ENCODE data around the gene RASA4.
"Not testable (repeated sequence)": the region's sequence is repeated elsewhere in the genome, so short reads cannot be mapped to it uniquely, and the experiment has no call there.

RASA4 gene

GRCh38 chr7:102615930-102616329 lies 626 bp downstream of the RASA4 start:
- H3K4me3 ChIP-seq (ENCODE audit: low read length); H3K4me1 ChIP-seq (ENCODE audit: control insufficient read depth, insufficient read depth, low read length); H3K9me3 ChIP-seq (ENCODE audit: control insufficient read depth, low read length); H3K9ac ChIP-seq (ENCODE audit: low read length); H3K36me3 ChIP-seq (ENCODE audit: control insufficient read depth, insufficient read depth, low read length); H3K27me3 ChIP-seq (ENCODE audit: control insufficient read depth, insufficient read depth, low read length): not testable (repeated sequence)

DNA sequence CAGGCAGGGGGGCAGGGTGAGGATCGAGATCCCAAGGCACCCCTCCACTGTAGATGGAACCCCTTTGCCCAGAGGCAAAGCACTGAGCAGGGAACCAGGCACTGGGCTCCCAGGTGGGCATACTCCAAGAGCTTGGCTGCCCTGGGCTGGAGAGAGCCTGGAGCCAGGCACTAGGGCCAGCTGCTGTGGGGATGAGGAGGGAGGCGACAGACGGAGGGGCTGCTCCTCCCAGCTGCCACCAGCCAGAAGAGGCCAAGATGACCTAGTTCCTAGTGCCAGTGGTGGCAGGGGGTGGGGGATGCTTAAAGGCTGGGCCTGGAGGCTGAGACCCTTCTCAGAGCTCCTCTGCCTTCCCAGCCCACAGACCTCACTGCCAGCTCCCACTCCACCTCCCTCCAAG lies 1.7 kb downstream of the RASA4 start:
- H3K9ac ChIP-seq (ENCODE audit: low read length); H3K36me3 ChIP-seq (ENCODE audit: control insufficient read depth, insufficient read depth, low read length); H3K27me3 ChIP-seq (ENCODE audit: control insufficient read depth, insufficient read depth, low read length); H3K4me1 ChIP-seq (ENCODE audit: control insufficient read depth, insufficient read depth, low read length); H3K4me3 ChIP-seq (ENCODE audit: low read length); H3K9me3 ChIP-seq (ENCODE audit: control insufficient read depth, low read length): not testable (repeated sequence)

GRCh38 chr7:102614346-102614697 lies 2.2 kb downstream of the RASA4 start:
- not testable (repeated sequence) for H3K4me1 ChIP-seq (ENCODE audit: control insufficient read depth, insufficient read depth, low read length); H3K4me3 ChIP-seq (ENCODE audit: low read length); H3K9me3 ChIP-seq (ENCODE audit: control insufficient read depth, low read length)

DNA sequence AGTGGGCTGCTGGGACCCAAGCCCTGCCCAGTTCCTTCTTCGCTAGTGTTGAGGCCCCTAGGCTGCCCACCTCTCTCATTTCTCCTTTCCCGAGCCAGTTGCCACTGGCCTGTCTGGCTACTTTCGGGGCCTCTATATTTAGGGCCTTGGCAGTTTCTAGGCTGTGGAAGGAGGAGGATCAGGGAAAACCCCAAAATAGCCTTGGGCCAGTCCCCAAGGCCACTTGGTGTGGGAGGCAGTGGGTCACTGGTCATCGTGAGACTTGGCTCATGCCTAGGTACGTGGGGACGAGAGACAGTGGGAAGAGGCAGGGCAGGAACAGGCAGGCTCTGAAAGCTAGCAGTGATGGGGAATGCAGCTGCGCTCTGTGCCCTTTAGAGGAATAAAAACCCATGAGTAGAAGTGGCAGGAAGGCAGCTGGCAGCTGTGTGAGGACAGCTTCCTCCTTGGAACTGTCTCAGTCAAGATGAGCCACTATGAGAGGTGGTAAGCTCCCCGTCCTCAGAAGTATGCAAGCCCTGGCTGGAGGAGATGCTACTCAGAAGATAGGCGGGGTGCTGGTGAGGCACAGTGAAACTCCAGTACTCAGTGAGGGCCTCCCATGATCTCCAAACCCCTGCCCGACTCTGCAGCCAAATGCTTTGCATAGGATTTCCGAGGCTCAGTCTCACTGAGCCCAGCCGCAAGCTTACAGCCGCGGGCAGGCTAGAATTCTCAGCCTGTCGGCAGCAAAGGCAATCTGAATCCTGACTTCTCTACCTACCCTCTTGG lies 2.8 kb downstream of the RASA4 start:
- not testable (repeated sequence) for H3K9ac ChIP-seq (ENCODE audit: low read length); H3K9me3 ChIP-seq (ENCODE audit: control insufficient read depth, low read length); H3K4me3 ChIP-seq (ENCODE audit: low read length); H3K27me3 ChIP-seq (ENCODE audit: control insufficient read depth, insufficient read depth, low read length); H3K4me1 ChIP-seq (ENCODE audit: control insufficient read depth, insufficient read depth, low read length); H3K36me3 ChIP-seq (ENCODE audit: control insufficient read depth, insufficient read depth, low read length)

More at GRCh38 chr7:102614346-102614697, 2.2 kb downstream of the RASA4 start:
- not testable (repeated sequence) for H3K9ac ChIP-seq (ENCODE audit: low read length); H3K27me3 ChIP-seq (ENCODE audit: control insufficient read depth, insufficient read depth, low read length); H3K36me3 ChIP-seq (ENCODE audit: control insufficient read depth, insufficient read depth, low read length)

DNA sequence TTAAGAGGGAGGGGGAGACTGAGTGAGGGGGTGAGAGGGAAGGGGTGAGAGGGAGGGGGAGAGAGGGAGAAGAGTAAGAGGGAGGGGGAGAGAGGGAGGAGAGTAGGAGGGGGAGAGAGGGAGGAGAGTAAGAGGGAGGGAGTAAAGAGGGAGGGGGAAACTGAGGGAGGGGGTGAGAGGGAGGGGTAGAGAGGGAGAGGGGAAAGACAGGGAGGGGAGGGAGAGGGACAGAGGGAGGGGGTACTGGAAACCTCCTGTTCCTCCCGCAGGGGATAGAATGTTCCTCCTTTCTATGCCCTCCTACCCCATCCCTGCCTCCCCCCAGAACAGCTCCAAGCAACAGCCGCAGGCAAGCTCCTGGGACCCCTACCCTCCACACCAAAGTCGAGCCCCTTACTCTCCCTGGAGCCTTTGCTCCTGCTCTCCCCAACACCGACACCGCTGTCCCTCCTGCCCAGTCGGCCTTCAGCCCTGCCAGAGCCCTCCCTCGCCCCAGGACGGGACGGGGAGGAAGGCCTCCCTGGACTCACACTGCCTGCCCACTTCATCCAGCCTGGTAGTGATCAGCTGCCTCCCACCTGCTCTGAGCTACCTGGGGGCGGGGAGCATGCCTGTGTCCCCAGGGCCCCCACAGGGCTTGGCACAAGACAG lies 4.8 kb downstream of the RASA4 start:
- H3K27me3 ChIP-seq (ENCODE audit: control insufficient read depth, insufficient read depth, low read length); H3K4me3 ChIP-seq (ENCODE audit: low read length); H3K4me1 ChIP-seq (ENCODE audit: control insufficient read depth, insufficient read depth, low read length); H3K36me3 ChIP-seq (ENCODE audit: control insufficient read depth, insufficient read depth, low read length); H3K9ac ChIP-seq (ENCODE audit: low read length); H3K9me3 ChIP-seq (ENCODE audit: control insufficient read depth, low read length): not testable (repeated sequence)

GRCh38 chr7:102611013-102611674 lies 5.4 kb downstream of the RASA4 start:
- not testable (repeated sequence) for H3K4me1 ChIP-seq (ENCODE audit: control insufficient read depth, insufficient read depth, low read length); H3K36me3 ChIP-seq (ENCODE audit: control insufficient read depth, insufficient read depth, low read length); H3K4me3 ChIP-seq (ENCODE audit: low read length); H3K9me3 ChIP-seq (ENCODE audit: control insufficient read depth, low read length); H3K27me3 ChIP-seq (ENCODE audit: control insufficient read depth, insufficient read depth, low read length); H3K9ac ChIP-seq (ENCODE audit: low read length)

- not testable (repeated sequence) for H3K36me3 ChIP-seq (ENCODE audit: control insufficient read depth, insufficient read depth, low read length); H3K9ac ChIP-seq (ENCODE audit: low read length); H3K4me1 ChIP-seq (ENCODE audit: control insufficient read depth, insufficient read depth, low read length); H3K4me3 ChIP-seq (ENCODE audit: low read length); H3K27me3 ChIP-seq (ENCODE audit: control insufficient read depth, insufficient read depth, low read length); H3K9me3 ChIP-seq (ENCODE audit: control insufficient read depth, low read length)
These were observed 6.1 kb downstream of the RASA4 start for GRCh38 chr7:102610441-102610840.

- not testable (repeated sequence) for H3K9me3 ChIP-seq (ENCODE audit: control insufficient read depth, low read length); H3K9ac ChIP-seq (ENCODE audit: low read length); H3K36me3 ChIP-seq (ENCODE audit: control insufficient read depth, insufficient read depth, low read length); H3K27me3 ChIP-seq (ENCODE audit: control insufficient read depth, insufficient read depth, low read length); H3K4me1 ChIP-seq (ENCODE audit: control insufficient read depth, insufficient read depth, low read length); H3K4me3 ChIP-seq (ENCODE audit: low read length)
These were observed 6.8 kb downstream of the RASA4 start for GRCh38 chr7:102609734-102610133.

GRCh38 chr7:102606848-102607247 lies 9.7 kb downstream of the RASA4 start:
- not testable (repeated sequence) for H3K36me3 ChIP-seq (ENCODE audit: control insufficient read depth, insufficient read depth, low read length); H3K9me3 ChIP-seq (ENCODE audit: control insufficient read depth, low read length); H3K27me3 ChIP-seq (ENCODE audit: control insufficient read depth, insufficient read depth, low read length); H3K9ac ChIP-seq (ENCODE audit: low read length); H3K4me3 ChIP-seq (ENCODE audit: low read length); H3K4me1 ChIP-seq (ENCODE audit: control insufficient read depth, insufficient read depth, low read length)

DNA sequence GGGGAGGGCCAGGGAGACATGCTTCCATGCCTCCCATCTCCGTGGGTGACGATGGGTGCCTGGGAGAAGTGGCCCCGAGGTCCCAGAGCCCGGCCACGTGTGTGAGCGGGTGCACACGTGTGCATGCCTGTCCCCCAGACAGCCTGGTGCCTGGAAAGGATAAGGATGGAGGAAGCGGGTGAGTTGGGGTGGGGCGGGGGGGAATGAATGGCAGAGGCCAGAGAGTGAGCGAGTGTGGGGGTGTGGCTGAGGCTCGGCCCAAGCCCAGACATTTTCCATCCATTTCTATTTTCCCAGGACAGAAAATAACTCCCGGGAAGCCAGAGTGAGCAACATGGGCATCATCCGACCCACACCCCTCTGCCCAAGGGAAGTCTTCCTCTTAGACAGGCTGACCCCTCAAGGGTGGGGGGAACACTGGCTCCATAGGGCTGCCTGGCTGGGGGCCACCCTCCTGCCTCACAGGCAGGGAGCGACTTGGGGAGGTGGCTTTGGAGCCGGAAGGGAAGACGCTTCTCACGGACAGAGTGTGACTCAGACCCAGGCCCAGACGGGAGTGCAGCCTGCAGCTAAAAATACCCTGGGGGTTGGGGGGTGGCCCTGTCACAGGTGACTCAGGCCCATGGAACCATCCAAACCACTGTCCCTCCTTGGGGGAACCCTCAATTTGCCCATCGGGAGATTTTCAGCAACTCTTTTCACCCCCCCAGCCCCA lies 12.0 kb downstream of the RASA4 start:
- H3K4me3 ChIP-seq (ENCODE audit: low read length); H3K27me3 ChIP-seq (ENCODE audit: control insufficient read depth, insufficient read depth, low read length); H3K9me3 ChIP-seq (ENCODE audit: control insufficient read depth, low read length); H3K36me3 ChIP-seq (ENCODE audit: control insufficient read depth, insufficient read depth, low read length); H3K9ac ChIP-seq (ENCODE audit: low read length); H3K4me1 ChIP-seq (ENCODE audit: control insufficient read depth, insufficient read depth, low read length): not testable (repeated sequence)

GRCh38 chr7:102602317-102602716 lies 14.2 kb downstream of the RASA4 start:
- not testable (repeated sequence) for H3K27me3 ChIP-seq (ENCODE audit: control insufficient read depth, insufficient read depth, low read length); H3K4me1 ChIP-seq (ENCODE audit: control insufficient read depth, insufficient read depth, low read length); H3K9ac ChIP-seq (ENCODE audit: low read length); H3K4me3 ChIP-seq (ENCODE audit: low read length); H3K36me3 ChIP-seq (ENCODE audit: control insufficient read depth, insufficient read depth, low read length); H3K9me3 ChIP-seq (ENCODE audit: control insufficient read depth, low read length)

DNA sequence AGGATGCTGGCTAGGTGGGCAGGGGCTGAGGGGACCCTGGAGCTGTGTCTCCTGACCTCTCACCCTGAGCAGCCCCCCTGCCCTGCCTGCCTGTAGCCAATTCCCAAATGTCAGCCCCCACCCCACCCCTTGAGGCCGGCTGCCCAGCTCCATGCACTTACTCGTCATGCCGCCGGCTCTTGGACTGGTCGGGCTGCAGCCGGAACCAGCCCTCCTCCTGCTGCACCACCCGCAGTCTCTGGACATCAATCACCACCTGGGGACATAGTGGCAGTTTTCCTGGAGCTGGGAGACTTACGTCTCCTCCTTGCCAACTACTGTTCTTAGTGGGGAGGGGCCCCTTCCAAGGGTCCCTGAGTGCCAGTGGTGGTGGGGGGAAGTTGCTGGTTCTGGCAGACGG lies 16.9 kb downstream of the RASA4 start:
- not testable (repeated sequence) for H3K4me1 ChIP-seq (ENCODE audit: control insufficient read depth, insufficient read depth, low read length); H3K36me3 ChIP-seq (ENCODE audit: control insufficient read depth, insufficient read depth, low read length); H3K27me3 ChIP-seq (ENCODE audit: control insufficient read depth, insufficient read depth, low read length); H3K9ac ChIP-seq (ENCODE audit: low read length); H3K4me3 ChIP-seq (ENCODE audit: low read length); H3K9me3 ChIP-seq (ENCODE audit: control insufficient read depth, low read length)
